Hematopoietic multipotent progenitor cell treated with erythropoietin and hydrocortisone succinate and interleukin-3 and kit ligand, for 17 days (in vitro differentiated cells): ENCODE results near the gene ADM5.

Experiments
- DNase-seq: peaks from one replicate; pipeline ENCODE4 v3.0.0-alpha.2; 2015; ENCODE audit warnings: low spot score

ADM5 gene

GRCh38 chr19:49658566-49659442, 30.6 kb upstream of the ADM5 start:
- DNase-seq: no peak

GRCh38 chr19:49660338-49660961, 28.9 kb upstream of the ADM5 start:
- DNase-seq: no peak

- no peak for DNase-seq
Observed at GRCh38 chr19:49662011-49662410, 27.4 kb upstream of the ADM5 start.

GRCh38 chr19:49663224-49663623, 26.2 kb upstream of the ADM5 start:
- no peak for DNase-seq

GRCh38 chr19:49664171-49665035, 25.0 kb upstream of the ADM5 start:
- DNase-seq: peak; percentile 90

GRCh38 chr19:49665036-49665350, 24.4 kb upstream of the ADM5 start:
- DNase-seq: no peak

- DNase-seq: peak; percentile 99
Observed at GRCh38 chr19:49665351-49666119, 23.9 kb upstream of the ADM5 start, which contains the start of the genes BCL2L12 and IRF3. Gene BCL2L12 (plus strand): TSS chr19:49665933. CDS start chr19:49666693, 760 bp downstream. Gene IRF3 (minus strand): TSS chr19:49665857. CDS start chr19:49664838, 1,019 bp downstream.

GRCh38 chr19:49666120-49666444, 23.3 kb upstream of the ADM5 start:
- no peak for DNase-seq

- DNase-seq: no peak
Observed at GRCh38 chr19:49667473-49667872, 21.9 kb upstream of the ADM5 start.

- DNase-seq: no peak
Observed at GRCh38 chr19:49669516-49669915, 19.9 kb upstream of the ADM5 start.

- DNase-seq: peak; percentile 83
Observed at GRCh38 chr19:49672131-49672919, 17.1 kb upstream of the ADM5 start.

GRCh38 chr19:49676136-49676783, 13.1 kb upstream of the ADM5 start:
- no peak for DNase-seq

- peak; percentile 100 for DNase-seq
Observed at GRCh38 chr19:49676784-49677230, 12.6 kb upstream of the ADM5 start.

GRCh38 chr19:49677231-49677900, 12.0 kb upstream of the ADM5 start, which contains the start of gene PRMT1:
Gene PRMT1 (plus strand): TSS chr19:49677271. CDS start chr19:49677281, 10 bp downstream.
- DNase-seq: peak; percentile 60

- peak; percentile 86 for DNase-seq
Observed at GRCh38 chr19:49677901-49678674, 11.3 kb upstream of the ADM5 start.

GRCh38 chr19:49678985-49679770, 10.2 kb upstream of the ADM5 start:
- no peak for DNase-seq

GRCh38 chr19:49679771-49680413, 9.5 kb upstream of the ADM5 start:
- DNase-seq: no peak
